Spleen (tissue), 7 donors: Measurements from ENCODE around the gene NKD1.

Experiments used
- POLR2AphosphoS5 ChIP-seq, 3 donors: sonication (generic); formaldehyde crosslinking; IDR thresholded peaks; one replicate each; pipeline ENCODE4 v1.5.1; 2017; ENCODE audit warnings: antibody characterized with exemption in 3 of 3
- TF ChIP-seq, protein P1 (sequence below), 11 experiments: fragments of 200-600 bp in 7 of 11; fragments of 450-650 bp in 4 of 11; sonication (generic) in 4 of 11; IDR thresholded peaks in 8 of 11; conservative IDR thresholded peaks in 3 of 11; 1 replicate in 7 of 11; 2 replicates in 4 of 11; pipeline versions ENCODE4 v1.4.0 to v1.8.0; 2016 to 2021; ENCODE audit warnings: antibody characterized with exemption in 11 of 11, inconsistent platforms in 4 of 11, mild to moderate bottlenecking in 1 of 11
- donor health status: DM: no; HTN: no; CAD: no; lungs with moderate emphysema.
- donor health status: DM: no; HTN: no; CAD: no.
- donor health status: DM: no; HTN: no; CAD: no.

DNA sequence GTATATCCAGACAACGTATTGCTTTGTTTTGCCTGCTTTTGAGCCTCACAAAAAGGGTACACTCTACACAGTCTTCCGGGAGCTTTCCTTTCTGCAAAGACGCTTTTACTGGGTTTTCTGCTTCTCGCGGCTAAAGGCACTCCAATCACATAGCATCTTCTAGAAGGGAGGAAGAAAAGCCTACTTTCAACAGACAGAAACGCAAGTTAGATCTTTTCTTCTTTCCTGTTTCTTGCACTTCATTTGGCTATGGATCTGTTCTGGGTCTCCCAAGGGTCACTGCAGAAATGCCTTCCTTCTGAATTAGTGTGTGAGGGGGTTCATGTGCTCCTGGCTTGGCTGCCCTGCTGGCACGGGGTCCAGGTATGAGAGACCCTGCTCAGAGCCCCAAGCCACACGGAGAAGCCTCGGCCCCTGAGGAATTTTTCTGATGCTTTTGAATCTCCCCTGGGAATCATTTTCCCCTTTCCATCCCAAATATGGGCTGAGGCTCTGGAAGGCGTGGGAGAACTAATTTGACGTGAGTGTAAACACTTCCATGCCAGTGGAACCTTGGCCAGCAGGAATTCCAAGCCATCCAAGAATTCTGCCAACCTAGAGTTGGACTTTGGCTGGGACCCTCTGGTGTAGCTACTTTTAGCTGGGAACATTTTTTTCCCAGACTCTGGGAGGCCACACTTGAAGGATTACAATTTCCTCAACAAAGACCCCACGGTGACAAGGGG is 49.6 kb upstream of the NKD1 start:
- TF ChIP-seq, protein P1, sequence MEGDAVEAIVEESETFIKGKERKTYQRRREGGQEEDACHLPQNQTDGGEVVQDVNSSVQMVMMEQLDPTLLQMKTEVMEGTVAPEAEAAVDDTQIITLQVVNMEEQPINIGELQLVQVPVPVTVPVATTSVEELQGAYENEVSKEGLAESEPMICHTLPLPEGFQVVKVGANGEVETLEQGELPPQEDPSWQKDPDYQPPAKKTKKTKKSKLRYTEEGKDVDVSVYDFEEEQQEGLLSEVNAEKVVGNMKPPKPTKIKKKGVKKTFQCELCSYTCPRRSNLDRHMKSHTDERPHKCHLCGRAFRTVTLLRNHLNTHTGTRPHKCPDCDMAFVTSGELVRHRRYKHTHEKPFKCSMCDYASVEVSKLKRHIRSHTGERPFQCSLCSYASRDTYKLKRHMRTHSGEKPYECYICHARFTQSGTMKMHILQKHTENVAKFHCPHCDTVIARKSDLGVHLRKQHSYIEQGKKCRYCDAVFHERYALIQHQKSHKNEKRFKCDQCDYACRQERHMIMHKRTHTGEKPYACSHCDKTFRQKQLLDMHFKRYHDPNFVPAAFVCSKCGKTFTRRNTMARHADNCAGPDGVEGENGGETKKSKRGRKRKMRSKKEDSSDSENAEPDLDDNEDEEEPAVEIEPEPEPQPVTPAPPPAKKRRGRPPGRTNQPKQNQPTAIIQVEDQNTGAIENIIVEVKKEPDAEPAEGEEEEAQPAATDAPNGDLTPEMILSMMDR (IDR thresholded peaks at IDR 0.05 in 8 of 11, conservative IDR thresholded peaks at IDR 0.05 in 3 of 11): no peak
- no peak for TF ChIP-seq POLR2AphosphoS5 (IDR thresholded peaks at IDR 0.05)
